HG03457 (cell line): ENCODE results near the gene LRTM1.

Experiments used
- ATAC-seq: cut with Tn5 transposase; IDR thresholded peaks from one replicate; pipeline ENCODE4 v1.9.1; 2021; ENCODE audit warnings: moderate number of reproducible peaks; ENCODE audit not compliant: unreplicated experiment

LRTM1 gene

DNA sequence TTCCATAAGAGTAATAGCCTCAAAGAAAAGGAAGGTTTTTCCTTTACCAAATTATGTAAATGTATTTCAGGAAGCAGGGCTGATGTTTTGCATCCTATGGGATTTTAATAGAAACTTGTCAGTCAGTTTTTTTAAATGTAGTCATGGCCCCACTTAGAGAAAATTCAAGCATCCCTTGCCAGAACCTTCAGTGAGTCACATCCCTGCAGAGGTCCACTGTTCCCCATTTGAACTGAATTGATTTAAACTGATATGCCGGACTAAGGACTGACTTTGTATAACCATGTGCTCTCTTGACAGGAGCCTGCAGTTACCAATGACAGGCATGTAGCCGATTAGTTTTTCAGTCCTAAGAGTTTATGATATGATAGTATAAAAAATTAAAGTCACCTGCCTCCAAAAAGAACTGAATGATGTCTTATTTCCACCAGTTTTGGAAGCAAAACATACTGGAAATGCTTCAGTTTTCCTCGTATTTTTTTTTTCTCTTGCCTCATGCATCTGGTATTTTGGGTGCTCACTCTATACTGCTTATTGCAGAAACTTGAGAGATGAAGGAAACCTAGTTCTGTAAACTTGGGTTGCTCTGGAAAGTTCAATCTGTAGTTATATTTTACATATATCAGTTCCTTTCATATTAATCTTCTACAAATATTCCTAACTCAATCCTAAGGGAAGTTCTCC is 30.7 kb downstream of the LRTM1 start:
- no peak for ATAC-seq

DNA sequence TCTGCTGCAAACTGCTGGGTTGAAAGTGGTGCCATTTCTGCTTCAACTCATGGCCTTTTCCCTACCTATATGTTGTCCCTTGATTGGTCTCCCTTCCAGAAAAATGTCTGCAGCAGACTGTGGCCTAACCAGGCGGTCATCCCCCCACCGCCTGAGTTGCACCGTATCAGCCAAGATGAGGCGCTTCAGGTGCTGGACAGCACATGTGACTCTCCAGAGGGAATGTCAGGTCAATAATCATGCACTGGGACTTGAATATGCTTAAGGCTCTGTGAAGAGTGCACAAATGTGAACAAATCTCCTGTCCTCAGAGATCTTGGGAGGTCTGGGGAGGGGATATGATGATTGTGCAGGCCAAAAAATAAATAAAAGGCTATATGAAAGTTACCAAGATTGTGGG is 32.2 kb downstream of the LRTM1 start:
- no peak for ATAC-seq

DNA sequence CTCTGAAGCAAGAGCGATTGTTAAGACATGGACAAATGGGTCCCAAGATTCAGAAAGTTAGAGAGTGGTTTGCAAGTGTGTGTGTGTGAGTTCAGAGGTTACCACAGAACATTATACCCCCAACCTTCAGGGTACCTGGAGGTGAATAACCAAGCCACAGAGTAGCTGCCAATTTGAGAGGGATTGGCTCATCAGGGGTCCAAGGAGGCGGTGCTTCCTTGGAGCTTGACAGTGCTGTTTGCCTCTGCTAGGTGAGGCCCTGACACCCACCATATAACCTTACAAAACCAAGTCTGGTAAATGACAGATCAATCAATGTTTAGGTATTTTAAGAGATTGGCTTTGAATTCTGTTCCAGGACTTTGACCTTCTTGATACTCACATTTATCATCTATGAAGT is 35.7 kb downstream of the LRTM1 start:
- ATAC-seq = no peak

DNA sequence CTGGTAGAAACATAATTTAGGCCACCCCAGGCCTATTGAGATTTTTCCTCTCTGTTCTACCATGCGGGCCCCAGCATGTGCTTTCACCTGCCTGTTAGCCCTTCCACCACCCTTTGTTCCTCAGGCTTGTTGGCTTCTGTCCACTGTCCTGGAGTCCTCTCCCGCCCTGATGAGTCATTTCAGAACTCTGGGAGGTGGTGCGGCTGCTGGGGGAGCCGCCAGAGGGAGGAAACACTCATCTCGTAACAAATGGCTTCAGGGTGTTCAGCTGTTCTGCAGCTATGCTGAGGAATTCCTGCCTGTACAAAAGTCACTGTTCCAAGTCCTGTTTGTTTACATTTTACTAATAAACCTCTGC is 36.3 kb downstream of the LRTM1 start:
- no peak for ATAC-seq

DNA sequence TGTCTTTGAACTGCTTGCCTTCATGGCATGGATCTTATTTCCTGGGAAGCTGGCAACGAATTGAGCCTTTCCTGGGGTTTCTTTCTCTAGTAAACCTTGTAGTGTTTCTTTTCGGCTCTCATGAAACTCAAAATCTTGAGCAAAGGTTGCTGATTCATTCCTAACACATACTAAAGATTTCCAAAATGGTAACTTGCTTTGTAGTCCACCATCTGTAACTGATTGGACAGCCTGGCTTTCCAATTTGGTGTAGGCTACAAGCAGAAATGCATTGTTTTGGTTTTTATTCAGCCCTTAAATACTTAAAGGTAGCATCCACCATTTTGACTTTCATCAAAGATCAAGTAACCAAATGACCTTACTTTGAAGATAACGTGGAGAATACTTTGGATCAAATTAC is 38.1 kb downstream of the LRTM1 start:
- ATAC-seq = no peak

DNA sequence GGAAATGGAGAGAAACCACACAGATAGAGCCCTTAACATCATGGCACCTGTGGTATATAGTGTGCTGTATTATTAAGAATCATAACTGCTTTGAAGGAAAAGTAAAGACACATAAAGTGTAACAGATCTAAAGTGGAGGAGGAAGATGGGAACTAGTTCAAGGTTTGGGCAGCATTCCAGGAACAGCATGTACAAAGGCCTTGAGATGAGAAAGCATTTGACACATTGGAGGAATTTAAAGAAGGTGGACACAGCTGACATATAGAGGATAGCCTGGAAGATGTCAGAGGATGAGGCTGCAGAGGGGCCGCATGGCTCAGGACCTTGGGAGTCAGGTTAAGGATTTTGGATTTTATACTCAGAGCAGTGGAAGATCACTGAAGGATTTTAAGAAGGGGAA is 39.0 kb downstream of the LRTM1 start:
- ATAC-seq = no peak

DNA sequence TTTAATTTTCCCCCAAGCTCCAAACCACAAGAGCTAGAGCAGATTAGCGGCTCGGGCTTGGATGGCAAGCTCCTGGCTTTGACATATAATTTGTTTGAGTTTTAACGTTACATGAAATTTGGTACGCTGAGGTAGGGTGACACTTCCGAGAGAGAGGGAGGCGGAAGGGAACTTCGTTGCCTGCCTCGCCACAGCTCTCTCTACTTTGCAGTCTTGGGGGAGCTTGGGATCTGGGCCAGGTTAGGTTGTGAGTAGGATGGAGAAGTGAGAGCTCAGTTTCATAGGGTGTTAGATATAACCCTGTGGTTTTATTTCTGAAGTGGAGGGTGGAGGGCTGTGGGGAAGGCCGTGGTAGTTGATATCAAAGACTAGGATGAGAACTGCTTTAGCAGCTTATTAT is 39.7 kb downstream of the LRTM1 start:
- no peak for ATAC-seq

DNA sequence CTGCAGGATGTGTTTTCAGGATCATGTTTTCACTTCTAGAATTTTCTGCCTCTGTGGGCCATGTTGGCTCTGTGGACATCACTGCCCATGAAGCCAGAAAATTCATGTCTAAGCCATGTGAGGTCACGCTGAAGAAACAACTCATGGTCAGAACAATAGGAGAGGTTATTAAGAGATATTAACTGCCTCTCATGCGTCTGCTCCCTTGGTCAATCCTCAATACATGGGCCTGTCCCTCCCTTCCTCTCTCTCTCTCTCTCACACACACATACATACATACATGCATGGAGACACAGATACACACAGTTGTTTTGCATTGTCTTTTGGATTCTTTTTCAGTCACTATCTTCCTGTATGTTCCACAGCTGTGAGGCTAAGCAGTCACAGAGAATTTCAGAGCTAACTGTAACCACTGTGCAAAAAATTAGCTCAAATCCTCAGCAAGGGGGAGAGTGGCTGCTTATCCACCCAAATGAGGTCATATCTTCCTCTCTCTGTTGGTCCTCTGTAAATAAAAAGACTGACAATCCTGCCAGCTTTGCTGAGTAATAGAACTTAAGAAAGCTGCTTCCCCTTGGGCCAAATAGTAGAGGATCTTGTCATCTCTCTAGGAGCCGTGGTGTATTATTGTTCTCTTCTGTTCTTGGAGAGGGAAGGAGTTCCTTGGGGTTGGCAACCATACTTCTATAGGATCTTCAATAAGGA is 45.6 kb downstream of the LRTM1 start:
- ATAC-seq = no peak

DNA sequence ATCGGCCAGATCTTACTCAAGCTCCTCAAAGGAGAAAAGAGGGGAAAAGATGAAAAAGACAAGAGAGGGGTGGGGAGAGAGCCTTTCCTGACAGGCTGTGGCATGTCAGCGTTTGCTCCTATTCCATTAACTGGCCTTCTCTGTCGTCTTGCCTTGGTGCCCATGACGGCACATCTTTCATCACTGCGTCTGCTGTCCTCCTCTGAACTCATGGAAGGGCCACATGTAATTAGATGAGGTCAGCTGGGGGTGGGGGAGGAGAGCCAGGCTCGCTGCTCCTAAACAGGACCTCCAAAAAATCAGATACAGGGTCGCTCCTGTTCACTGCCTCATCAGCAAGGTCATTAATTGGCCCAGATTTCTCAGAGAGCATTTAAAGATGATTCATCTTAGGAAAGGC is 49.7 kb downstream of the LRTM1 start:
- no peak for ATAC-seq

DNA sequence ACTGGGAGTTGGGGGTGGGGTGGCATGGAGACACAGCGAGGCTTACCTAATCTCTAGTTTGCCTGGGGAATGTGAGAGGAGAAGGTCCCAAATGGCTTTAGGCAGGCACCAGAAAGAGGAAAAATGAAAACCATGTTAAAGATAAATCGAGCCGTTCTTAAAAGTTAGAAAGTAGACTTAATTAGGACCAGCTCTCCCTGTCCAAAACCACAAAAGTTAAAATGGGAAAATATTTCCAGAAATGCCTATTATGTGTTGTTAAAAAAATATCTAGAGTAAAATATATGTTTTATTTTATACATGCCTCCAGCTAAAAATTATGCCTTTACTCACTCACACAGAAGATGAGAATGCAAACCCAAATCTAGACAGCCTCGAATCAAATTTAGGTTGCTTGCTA is 50.1 kb downstream of the LRTM1 start:
- ATAC-seq = no peak

DNA sequence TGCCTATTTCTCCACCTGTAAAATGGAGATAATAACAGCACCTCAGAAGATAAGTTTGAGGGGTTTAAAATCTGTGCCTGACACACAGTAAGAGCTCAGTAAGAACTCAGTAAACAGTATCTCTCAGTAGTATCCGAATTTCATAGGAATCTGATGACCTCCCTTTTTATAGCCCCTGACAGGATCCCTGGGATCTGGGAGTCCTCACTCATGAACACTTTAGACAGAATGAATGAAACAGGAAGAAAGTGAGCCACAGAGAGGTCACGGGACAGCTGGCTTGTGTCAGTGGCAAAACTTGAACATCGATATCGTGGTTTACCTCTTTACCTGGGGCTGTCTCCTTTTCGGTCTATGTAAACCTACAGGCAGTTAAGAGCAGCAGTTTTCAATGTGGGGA is 51.2 kb downstream of the LRTM1 start:
- no peak for ATAC-seq

DNA sequence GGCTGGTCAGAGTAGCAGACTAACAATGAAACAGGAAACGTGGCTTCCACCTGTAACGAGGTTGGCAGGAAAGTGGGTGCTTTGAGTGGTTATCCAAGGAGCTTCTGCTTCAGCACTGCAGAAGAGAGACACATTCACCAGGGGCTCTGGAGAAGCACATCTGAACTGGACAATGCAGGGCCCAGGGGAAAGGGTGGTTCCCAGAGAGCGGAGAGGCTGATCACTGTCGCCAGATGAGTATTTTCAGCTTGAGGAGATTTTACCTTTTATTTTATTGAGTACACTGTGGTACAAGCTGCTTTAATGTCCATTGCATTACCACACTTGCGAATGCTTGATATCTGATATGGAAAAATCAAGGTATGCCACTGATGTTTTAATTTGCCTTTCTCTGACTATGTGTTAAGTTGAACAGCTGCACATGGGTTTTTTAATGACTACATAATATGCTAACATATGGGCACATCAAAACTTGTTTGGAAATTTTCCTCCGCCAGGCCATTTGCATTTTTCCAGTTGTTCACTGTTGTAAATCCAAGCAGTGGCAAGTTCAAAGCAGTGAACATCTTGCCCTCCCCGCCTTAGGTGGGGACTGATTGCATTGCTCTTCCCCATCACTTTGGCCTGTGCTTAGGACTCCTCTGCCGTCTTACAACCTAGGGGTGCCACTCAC is 52.1 kb downstream of the LRTM1 start:
- no peak for ATAC-seq

DNA sequence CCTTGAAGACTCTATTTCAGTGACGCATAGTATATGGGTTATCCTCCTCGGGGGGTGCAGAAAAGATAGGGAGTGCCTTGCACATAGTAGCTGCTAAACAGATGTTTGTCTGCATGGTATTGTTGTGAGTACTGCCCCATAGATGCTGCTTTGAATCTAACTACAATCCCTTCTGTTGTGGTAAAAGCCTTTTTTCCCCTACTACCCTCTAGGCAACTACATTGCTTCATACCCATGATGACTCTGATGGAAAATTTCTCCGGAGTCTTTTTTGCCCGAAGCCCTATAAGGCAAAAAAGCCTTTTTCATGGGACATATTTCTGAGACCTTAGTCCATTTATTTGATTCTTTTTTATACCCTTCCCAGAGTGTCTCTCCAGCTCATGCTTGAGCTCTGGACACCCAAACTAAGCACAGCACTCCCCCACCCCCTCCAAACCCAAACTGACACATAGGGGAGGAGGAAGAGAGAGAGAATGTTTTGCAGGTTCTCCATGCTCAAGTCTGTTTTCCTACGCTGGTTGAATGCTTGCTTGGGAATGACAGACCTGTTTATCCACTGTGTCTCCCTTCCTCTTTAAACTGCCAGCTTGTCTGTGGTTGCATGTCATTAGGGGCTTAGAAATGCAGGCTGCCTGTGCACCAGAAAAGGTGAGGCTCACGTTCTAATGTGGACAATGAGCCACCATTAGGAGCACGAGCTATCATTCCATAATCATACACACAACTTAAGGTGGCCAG is 52.9 kb downstream of the LRTM1 start:
- ATAC-seq = no peak

DNA sequence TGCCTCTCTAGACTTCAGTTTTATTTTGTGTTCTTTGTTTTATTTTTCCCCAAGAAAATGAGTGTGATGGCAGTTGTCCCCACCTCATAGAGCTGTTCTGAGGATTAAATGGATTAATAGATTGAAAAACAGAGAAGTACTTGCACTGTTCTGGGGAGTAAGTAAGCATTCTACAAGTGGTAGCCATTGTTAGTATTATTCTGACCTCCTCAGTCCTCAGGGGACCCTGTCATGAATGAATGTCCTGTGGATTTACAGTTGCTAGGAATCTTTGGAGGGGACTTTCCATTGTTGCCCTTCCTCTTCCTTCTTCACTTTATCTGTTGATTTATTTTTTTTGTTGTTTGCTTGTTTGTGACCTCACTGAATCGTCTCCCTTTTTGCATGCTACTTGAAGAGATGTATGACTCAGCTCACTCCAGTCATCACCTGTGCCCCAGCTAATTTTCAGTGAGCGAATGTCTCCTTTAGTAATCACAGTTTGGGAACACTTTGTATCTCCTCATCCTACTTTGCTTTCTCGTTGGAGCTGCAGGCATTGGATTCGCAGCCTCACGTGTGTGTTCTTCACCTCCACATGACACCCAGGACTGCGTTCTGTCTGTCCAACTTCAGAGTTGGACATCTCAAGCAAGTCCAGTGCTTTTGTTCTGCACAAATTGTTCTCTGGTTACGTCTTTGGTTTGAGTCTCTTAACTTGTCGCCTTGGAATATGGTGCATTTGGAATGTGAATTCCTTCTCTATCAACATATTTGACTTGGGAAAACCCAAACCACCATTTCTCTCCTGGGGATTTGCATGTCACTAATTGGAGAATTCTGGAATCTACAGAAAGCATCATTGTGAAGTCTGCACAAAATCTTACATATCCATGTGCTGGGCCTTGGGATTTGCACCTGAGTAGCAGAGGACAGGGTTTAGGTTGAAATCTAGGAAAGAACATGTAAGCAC is 54.5 kb downstream of the LRTM1 start:
- no peak for ATAC-seq

DNA sequence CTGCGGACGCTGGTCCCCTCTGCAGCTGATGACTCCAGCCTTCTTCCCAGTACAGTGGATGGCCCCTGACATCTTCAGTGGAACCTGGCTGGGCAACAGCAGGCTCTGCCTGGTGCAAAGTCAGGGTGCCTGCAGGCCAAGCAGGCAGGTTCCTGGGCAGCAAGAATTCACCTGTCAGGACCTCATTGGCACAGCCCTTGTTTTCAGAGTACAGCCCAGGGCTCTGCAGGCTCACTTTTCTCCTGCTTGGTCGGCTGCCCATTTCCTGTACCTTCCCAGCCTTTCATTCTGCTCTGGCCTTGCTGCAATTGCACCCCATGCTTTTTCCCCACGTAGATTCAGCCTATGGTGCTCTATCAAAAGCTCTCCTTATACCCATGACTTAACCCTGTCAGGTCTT is 56.0 kb downstream of the LRTM1 start:
- no peak for ATAC-seq

DNA sequence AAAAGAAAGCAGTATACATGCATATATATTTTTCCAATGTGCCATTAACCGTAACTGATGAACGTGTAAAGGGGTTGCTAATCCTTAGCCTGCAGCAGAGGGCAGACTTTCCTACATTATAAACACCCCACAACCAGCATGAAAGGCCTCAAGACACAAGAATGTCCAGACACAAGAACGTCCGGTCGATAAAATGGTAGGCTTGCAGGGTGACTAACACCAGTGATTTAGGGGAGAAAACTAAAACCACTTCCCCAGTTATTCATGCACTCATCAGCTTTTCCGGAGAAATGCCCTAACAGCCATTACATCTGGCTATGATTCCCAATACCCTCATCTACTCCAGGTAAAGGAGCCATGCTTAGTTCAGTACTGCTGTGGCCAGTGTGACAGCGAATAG is 57.4 kb downstream of the LRTM1 start:
- no peak for ATAC-seq
